Activated CD4-positive, alpha-beta memory T cell treated with anti-CD3 and anti-CD28 coated beads, Interleukin-2, amount 10 ng/mL, durations not matched to agents 7 days and 5 days (primary cell): ENCODE measurements around the gene SMURF2. TPM values are rescaled to one million over a fixed set of nuclear protein-coding genes. Genes with fewer than 3 reads are reported as not detected.
"Not testable (repeated sequence)": the region's sequence is repeated elsewhere in the genome, so short reads cannot be mapped to it uniquely, and the experiment has no call there.

Source experiments
- CTCF ChIA-PET: fragments of 350-600 bp; sonication (Branson Sonifier 250); formaldehyde crosslinking; loops from one replicate; lab custom pipeline; 2021; ENCODE audit warnings: antibody characterized with exemption, inconsistent platforms; lab: Charles Lee
- POLR2A ChIA-PET: fragments of 350-600 bp; sonication (Branson Sonifier 250); formaldehyde crosslinking; loops from one replicate; lab custom pipeline; 2021; ENCODE audit warnings: antibody characterized with exemption; lab: Charles Lee
- DNase-seq: peaks from one replicate; pipeline ENCODE4 v3.0.0-alpha.2; 2020
- H3K27ac Mint-ChIP-seq: one replicate; pipeline ENCODE4 v1.8.0; 2021; ENCODE audit warnings: mild to moderate bottlenecking, mixed read lengths
- H3K27me3 Mint-ChIP-seq: one replicate; pipeline ENCODE4 v1.8.0; 2021; ENCODE audit warnings: mixed read lengths
- H3K36me3 Mint-ChIP-seq: one replicate; pipeline ENCODE4 v1.8.0; 2021; ENCODE audit warnings: low read depth, mixed read lengths
- H3K4me1 Mint-ChIP-seq: one replicate; pipeline ENCODE4 v1.8.0; 2021; ENCODE audit warnings: mixed read lengths
- H3K4me3 Mint-ChIP-seq: one replicate; pipeline ENCODE4 v1.8.0; 2021; ENCODE audit warnings: mild to moderate bottlenecking, mixed read lengths
- H3K9me3 Mint-ChIP-seq: one replicate; pipeline ENCODE4 v1.8.0; 2021; ENCODE audit warnings: mixed read lengths
- total RNA-seq, 2 experiments: library from RNA; stranded (reverse); gene quantifications; one replicate each; pipeline ENCODE4 v1.2.3, GENCODE V29; 2021

SMURF2 gene
- total RNA-seq, 2 experiments from 2014 or later, result 14.6 to 14.8 TPM

DNA sequence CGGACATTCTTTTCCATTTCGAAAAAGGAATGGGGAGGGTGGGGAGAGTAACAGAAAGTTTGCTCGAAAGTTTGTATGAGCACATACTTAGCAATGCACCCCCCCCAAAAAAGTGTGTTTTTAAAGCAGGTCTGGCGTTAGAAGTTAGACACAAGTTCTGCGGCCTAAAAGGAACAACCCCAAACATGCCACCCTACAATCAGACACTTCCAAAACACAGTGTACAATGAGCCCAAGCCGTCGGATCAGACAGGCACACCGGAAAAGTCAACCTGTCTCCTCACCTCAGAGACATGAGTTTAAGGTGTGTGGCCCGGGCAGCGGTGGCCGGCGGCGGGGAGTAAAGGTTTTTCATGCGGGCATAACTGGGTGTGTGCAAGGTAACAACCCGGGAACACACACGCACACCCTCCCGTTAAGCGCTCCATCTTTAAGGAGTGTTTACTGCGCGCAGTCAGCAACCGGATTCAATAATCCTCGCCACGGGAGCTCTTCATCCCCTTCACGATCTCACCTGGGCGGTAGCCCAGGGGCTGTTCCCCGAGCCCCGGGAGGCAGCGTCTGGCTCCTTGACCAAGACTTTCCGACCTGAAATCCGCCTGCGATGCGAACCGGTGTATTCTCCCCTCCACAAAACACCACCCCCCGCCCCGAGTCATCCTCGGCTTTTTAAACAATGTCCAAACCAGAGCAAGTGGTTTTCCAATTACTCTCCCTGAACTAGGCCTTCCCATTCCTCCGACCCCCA lies 955 bp downstream of the SMURF2 start:
- ChIA-PET CTCF (interaction anchor here (1.0 to 1.4 kb wide), 2 partner anchors 12 to 76 kb away, joined by 3 to 7 read pairs; no protein-coding TSS in a partner anchor), POLR2A (interaction anchor here (0.6 to 2.0 kb wide), 9 partner anchors 12 to 515 kb away, joined by 3 to 26 read pairs (median 5); partner anchors contain the start of genes CEP95 and DDX5)
- peaks cover 32% of the 10 kb centered on the region for H3K4me1 Mint-ChIP-seq
- DNase-seq, result peak; percentile 34
- H3K4me3 Mint-ChIP-seq, result peak overlapping the region; percentile 92
- not testable (repeated sequence) for H3K27me3 Mint-ChIP-seq, H3K36me3 Mint-ChIP-seq, H3K9me3 Mint-ChIP-seq
- peak overlapping the region; percentile 68 for H3K27ac Mint-ChIP-seq

DNA sequence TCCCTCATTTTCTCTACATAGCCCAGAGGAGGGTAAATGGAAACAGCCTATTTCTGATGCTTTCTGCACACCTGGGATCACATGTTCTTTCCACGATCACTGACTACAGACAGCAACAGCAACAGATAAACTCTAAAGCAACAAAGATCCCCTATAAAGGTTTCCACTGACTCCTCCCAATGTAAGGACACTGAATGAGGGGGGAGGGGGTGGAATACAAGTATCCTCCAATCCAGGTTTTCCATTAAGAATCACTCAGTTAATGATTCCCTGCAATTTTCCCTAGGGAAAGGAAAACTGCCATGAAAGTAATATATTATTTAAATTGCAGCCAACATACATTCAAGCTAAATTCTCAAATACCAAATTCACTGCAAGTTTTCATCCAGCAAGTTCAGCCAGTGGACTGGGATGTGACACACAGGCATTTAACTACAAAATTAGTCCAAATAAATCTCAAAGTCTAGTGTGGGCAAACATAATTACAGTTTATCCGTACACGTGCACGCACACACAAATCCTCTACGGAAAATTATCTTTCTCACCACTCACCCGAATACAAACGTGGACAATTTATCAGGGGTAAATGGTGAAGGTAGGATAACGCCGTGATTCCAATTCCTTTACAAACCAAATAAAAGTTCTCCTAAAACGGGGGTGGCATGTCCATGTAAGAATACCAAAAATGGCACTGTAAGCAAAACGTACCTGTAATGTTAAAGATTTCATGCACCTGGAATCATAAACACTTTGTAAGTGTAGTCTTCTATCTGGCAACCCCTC lies 1.7 kb downstream of the SMURF2 start:
- Mint-ChIP-seq H3K4me3 (peak overlapping the region; percentile 92), H3K4me1 (peaks cover 32% of the 10 kb centered on the region), H3K36me3 (peaks cover 10% of the 10 kb centered on the region)
- H3K9me3 Mint-ChIP-seq, H3K27ac Mint-ChIP-seq, DNase-seq, CTCF ChIA-PET, H3K27me3 Mint-ChIP-seq: not testable (repeated sequence)
- POLR2A ChIA-PET, result interaction anchor here (1.4 to 1.6 kb wide), 2 partner anchors 158 to 514 kb away, joined by 5 read pairs; no protein-coding TSS in a partner anchor

DNA sequence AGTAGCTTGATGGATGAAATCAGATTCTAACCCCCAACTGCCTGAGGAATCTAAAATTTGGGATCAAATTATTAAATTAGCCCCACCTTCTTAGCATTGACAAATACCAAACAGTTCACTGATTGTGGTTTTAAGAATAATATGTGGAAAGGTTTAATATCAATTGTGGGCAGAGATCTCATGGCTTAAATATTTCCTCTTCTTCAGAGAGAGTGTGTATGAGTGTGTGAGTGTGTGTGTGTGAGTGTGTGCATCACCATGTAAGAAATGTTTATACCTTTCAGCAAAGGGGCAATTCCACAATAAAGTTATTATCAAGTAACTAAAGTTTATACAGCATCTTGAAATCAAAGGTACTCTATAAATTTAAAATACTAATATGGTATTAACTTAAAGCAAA lies 3.2 kb downstream of the SMURF2 start:
- H3K27me3 Mint-ChIP-seq, result no peaks in the 10 kb centered on the region
- peaks cover 32% of the 10 kb centered on the region for H3K4me1 Mint-ChIP-seq
- H3K27ac Mint-ChIP-seq, result no peak overlapping the region
- H3K9me3 Mint-ChIP-seq, result peaks cover 2% of the 10 kb centered on the region
- ChIA-PET POLR2A (no interaction called here), CTCF (interaction anchor here (1.1 to 1.2 kb wide), 2 partner anchors 34 to 154 kb away, joined by 3 read pairs; no protein-coding TSS in a partner anchor)
- no peak overlapping the region for H3K4me3 Mint-ChIP-seq
- H3K36me3 Mint-ChIP-seq, result peaks cover 10% of the 10 kb centered on the region
- DNase-seq, result no peak

DNA sequence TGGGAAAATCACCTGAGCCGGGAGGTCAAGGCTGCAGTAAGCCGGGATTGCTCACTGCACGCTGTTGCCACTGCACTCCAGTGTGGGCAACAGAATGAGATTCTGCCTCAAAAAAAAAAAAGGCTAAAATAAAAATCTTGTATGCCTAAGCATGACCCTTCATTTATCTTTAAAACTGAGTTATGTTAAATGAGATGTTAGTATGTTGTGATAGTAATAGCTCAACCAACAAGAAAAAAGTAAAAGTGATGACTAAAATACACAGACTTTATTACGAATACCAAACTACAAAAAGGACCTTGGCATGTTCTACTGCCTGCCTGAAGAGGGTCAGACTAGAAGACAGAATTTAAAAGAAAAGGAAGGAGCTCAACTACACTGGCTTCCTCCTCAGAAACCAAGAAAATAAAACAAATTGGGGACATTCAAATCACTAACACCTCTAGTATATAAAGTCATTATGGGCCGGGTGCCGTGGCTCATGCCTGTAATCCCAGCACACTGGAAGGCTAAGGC lies 4.4 kb downstream of the SMURF2 start:
- ChIA-PET CTCF (interaction anchor here (1.2 kb wide), 1 partner anchor 33 kb away, joined by 3 read pairs; no protein-coding TSS in a partner anchor), POLR2A (interaction anchor here (0.7 to 1.5 kb wide), 3 partner anchors 39 to 159 kb away, joined by 3 to 5 read pairs (median 3); no protein-coding TSS in a partner anchor)
- Mint-ChIP-seq H3K4me1 (peaks cover 34% of the 10 kb centered on the region), H3K4me3 (no peak overlapping the region), H3K36me3 (peaks cover 13% of the 10 kb centered on the region), H3K27me3 (no peaks in the 10 kb centered on the region), H3K9me3 (peaks cover 2% of the 10 kb centered on the region), H3K27ac (no peak overlapping the region)
- no peak for DNase-seq

DNA sequence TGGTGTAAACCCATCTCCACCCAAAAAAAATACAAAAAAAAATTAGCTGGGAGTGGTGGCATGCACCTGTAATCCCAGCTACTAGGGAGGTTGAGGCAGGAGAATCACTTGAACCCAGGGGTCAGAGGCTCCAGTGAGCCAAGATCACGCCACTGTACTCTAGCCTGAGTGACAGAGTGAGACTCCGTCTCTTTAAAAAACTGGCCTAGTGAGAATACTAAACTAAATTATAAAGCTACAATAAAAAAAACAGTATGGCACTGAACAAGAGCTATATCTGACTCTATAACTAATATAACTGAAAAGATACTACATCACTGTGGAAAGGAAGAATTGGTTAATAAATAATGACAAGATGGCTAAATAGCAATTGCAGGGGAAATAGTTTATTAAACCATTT lies 6.4 kb downstream of the SMURF2 start:
- peaks cover 28% of the 10 kb centered on the region for H3K4me1 Mint-ChIP-seq
- CTCF ChIA-PET, result interaction anchor here (1.6 kb wide), 1 partner anchor 81 kb away, joined by 9 read pairs; no protein-coding TSS in a partner anchor
- no peaks in the 10 kb centered on the region for H3K27me3 Mint-ChIP-seq
- H3K36me3 Mint-ChIP-seq, result peaks cover 13% of the 10 kb centered on the region
- H3K4me3 Mint-ChIP-seq, result no peak overlapping the region
- no peak for DNase-seq
- no peak overlapping the region for H3K27ac Mint-ChIP-seq
- POLR2A ChIA-PET, result interaction anchor here (1.3 kb wide), 1 partner anchor 53 kb away, joined by 3 read pairs; no protein-coding TSS in a partner anchor
- H3K9me3 Mint-ChIP-seq, result peaks cover 2% of the 10 kb centered on the region

DNA sequence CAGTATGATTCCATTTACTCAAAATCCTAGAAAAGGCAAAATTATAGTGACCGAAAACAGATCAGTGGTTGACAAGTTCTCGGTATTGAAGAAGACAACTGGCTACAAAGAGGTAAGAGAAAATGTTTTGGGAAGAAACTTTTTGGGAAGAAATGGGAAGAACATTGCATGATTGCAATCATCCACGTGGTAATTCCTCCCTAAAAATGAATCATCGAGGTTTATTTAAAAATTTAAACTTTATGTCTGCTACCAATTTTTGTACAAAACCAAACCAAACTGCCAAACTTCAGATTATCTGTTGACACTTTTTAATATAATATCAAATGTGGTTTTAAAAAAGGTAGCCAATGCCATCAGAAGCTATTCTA lies 8.1 kb downstream of the SMURF2 start:
- DNase-seq, result no peak
- H3K27me3 Mint-ChIP-seq, result no peaks in the 10 kb centered on the region
- ChIA-PET POLR2A (interaction anchor here (2.0 kb wide), 1 partner anchor 149 kb away, joined by 6 read pairs; no protein-coding TSS in a partner anchor), CTCF (no interaction called here)
- peaks cover 13% of the 10 kb centered on the region for H3K36me3 Mint-ChIP-seq
- H3K9me3 Mint-ChIP-seq, result peaks cover 2% of the 10 kb centered on the region
- no peak overlapping the region for H3K4me3 Mint-ChIP-seq
- H3K4me1 Mint-ChIP-seq, result peaks cover 18% of the 10 kb centered on the region
- no peak overlapping the region for H3K27ac Mint-ChIP-seq

DNA sequence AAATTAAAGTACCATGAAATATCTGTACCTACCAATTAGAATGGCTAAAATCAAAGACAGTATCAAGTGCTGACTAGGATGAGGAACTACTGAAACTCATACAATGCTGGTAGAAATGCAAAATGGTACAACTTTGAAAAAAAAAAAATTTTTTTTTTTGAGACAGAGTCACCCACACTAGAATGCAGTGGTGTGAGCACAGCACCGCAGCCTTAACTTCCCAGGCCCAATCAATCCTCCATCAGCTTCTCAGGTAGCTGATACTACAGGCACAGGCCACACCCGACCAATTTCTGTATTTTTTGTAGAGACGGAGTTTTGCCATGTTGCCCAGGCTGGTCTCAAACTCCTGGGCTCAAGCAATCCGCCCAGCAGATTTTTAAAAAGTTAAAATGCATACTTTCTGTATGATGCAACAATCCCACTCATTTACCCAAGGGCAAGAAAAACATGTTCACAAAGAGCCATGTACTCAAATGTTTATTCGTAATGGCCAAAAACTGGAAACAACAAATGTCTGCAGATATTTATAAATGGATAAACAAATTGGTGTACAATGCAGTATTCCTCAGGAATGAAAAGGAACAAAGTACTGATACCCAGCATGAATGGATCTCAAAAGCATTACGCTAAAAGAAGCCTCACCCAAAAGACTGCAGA lies 8.7 kb downstream of the SMURF2 start:
- Mint-ChIP-seq H3K9me3 (peaks cover 2% of the 10 kb centered on the region), H3K27me3 (no peaks in the 10 kb centered on the region), H3K27ac (no peak overlapping the region), H3K36me3 (peaks cover 13% of the 10 kb centered on the region), H3K4me3 (no peak overlapping the region), H3K4me1 (peaks cover 21% of the 10 kb centered on the region)
- CTCF ChIA-PET, result no interaction called here
- no peak for DNase-seq
- POLR2A ChIA-PET, result interaction anchor here (2.0 kb wide), 1 partner anchor 148 kb away, joined by 6 read pairs; no protein-coding TSS in a partner anchor

DNA sequence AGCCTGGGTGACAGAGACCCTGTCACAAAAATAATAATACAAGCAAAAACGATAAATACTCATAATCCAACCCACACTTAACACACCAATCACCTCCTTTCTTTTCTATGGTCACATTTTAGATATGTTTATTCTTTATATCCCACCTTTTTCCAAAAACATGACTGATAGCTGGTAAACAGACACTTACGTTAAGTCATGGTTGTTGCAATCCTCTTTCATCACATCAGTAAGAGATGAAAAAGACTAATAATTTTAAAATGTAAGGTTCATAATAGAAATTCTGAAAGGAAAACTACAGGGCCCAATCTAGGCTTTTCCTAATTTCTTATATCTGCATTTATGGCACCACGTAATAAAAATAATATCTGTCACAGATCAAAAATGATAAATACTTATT lies 10.2 kb downstream of the SMURF2 start:
- ChIA-PET CTCF (interaction anchor here (1.1 to 4.1 kb wide), 2 partner anchors 85 to 231 kb away, joined by 5 to 36 read pairs; no protein-coding TSS in a partner anchor), POLR2A (interaction anchor here (0.6 to 1.3 kb wide), 2 partner anchors 147 to 152 kb away, joined by 3 to 4 read pairs; no protein-coding TSS in a partner anchor)
- H3K27me3 Mint-ChIP-seq, result no peaks in the 10 kb centered on the region
- H3K4me3 Mint-ChIP-seq, result no peak overlapping the region
- peaks cover 16% of the 10 kb centered on the region for H3K4me1 Mint-ChIP-seq
- H3K36me3 Mint-ChIP-seq, result peaks cover 12% of the 10 kb centered on the region
- DNase-seq, result no peak
- H3K27ac Mint-ChIP-seq, result no peak overlapping the region
- H3K9me3 Mint-ChIP-seq, result peaks cover 2% of the 10 kb centered on the region

DNA sequence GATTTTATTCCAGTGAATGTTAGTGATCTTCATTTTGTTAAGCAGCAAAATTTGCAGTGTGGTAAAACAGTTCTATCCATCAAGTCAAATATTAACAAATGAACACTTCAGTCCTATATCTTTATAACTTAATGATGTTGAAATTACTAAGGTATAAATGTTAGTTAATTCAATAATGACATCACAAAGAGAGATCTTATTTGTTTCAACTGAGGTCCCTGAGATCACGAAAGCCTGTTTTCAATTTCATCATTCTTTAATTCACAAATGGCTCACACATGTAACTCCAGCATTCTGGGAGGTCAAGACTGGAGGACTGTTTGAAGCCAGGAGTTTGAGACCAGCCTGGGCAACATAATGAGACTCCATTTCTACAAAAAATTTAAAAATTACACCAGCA lies 13.9 kb downstream of the SMURF2 start:
- DNase-seq, result no peak
- H3K9me3 Mint-ChIP-seq, result no peaks in the 10 kb centered on the region
- H3K36me3 Mint-ChIP-seq, result no peaks in the 10 kb centered on the region
- ChIA-PET POLR2A (interaction anchor here (1.3 to 1.4 kb wide), 2 partner anchors 142 to 151 kb away, joined by 4 to 8 read pairs; partner anchors contain the start of genes CEP95, DDX5 and POLG2), CTCF (interaction anchor here (0.6 to 3.6 kb wide), 6 partner anchors 73 to 314 kb away, joined by 3 to 9 read pairs (median 6); no protein-coding TSS in a partner anchor)
- no peak overlapping the region for H3K27ac Mint-ChIP-seq
- H3K27me3 Mint-ChIP-seq, result no peaks in the 10 kb centered on the region
- no peak overlapping the region for H3K4me3 Mint-ChIP-seq
- peaks cover 14% of the 10 kb centered on the region for H3K4me1 Mint-ChIP-seq

DNA sequence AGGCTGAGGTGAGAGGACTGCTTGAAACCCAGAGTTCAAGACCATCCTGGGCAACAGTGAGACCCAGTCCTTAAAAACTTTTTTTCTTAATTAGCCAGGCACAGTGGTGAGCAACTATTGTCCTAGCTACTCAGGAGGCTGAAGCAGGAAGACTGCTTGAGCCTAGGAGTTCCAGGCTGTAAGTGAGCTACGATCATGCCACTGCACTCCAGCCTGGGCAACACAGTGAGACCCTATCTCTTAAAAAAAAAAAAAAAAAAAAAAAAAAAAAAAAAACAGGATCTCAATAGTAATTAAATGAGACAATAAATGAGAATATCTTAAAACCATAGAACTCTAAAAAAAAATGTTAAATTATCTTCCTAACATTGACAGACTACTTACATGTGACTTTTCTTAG lies 14.3 kb downstream of the SMURF2 start:
- H3K4me1 Mint-ChIP-seq, result peaks cover 14% of the 10 kb centered on the region
- no peak overlapping the region for H3K4me3 Mint-ChIP-seq
- CTCF ChIA-PET, result interaction anchor here (0.6 to 3.6 kb wide), 7 partner anchors 72 to 314 kb away, joined by 3 to 9 read pairs (median 5); partner anchors contain the start of gene POLG2

DNA sequence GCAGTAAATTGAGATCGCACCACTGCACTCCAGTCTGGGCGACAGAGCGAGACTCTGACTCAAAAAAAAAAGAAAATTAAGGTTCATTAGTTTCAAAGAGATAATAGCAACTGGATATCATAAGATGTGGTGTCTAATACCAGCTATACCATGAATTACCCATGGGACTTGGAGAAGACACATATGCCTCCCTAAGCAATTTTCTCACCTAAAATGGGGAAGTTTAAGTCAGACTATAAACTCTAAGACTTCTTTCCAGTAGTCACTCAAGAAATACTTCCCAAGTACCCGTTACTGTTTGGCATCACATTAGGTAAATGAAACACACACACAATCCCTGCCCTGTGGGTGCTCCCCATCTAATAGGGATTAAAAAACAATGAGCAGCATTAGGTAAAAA lies 22.6 kb downstream of the SMURF2 start:
- Mint-ChIP-seq H3K27me3 (no peaks in the 10 kb centered on the region), H3K27ac (no peak overlapping the region), H3K4me3 (no peak overlapping the region), H3K9me3 (no peaks in the 10 kb centered on the region), H3K4me1 (peaks cover 22% of the 10 kb centered on the region), H3K36me3 (peaks cover 5% of the 10 kb centered on the region)
- POLR2A ChIA-PET, result no interaction called here
- CTCF ChIA-PET, result no interaction called here
- DNase-seq, result no peak

More for the DNA sequence above, 14.3 kb downstream of the SMURF2 start:
- H3K36me3 Mint-ChIP-seq, result no peaks in the 10 kb centered on the region
- DNase-seq, result no peak
- POLR2A ChIA-PET, result no interaction called here
- no peaks in the 10 kb centered on the region for H3K9me3 Mint-ChIP-seq
- H3K27ac Mint-ChIP-seq, result no peak overlapping the region
- no peaks in the 10 kb centered on the region for H3K27me3 Mint-ChIP-seq
